SJCRH30 (cell line): ENCODE data around the gene LUZP2. TPM values are rescaled to one million over a fixed set of nuclear protein-coding genes. Genes with fewer than 3 reads are reported as not detected.
A peak's percentile ranks its signal among the peaks of the same experiment; 100 is the strongest.

ENCODE experiments used
- DNase-seq, 2 experiments: peaks; one replicate each; pipeline ENCODE4 v3.0.0-alpha.2; 2015 to 2020
- H3K27ac ChIP-seq: fragments of 250-450 bp; sonication (Bioruptor Pico); 2 replicates; pipeline ENCODE4 v1.5.1; 2020; ENCODE audit warnings: mild to moderate bottlenecking, moderate library complexity
- H3K27me3 ChIP-seq: fragments of 250-450 bp; sonication (Bioruptor Pico); 2 replicates; pipeline ENCODE4 v1.5.1; 2020; ENCODE audit warnings: mild to moderate bottlenecking, moderate library complexity
- H3K36me3 ChIP-seq: fragments of 250-450 bp; sonication (Bioruptor Pico); 2 replicates; pipeline ENCODE4 v1.5.1; 2020; ENCODE audit warnings: mild to moderate bottlenecking, moderate library complexity
- H3K4me1 ChIP-seq: fragments of 250-450 bp; sonication (Bioruptor Pico); 2 replicates; pipeline ENCODE4 v1.5.1; 2020; ENCODE audit warnings: mild to moderate bottlenecking, moderate library complexity
- H3K4me3 ChIP-seq: fragments of 250-450 bp; sonication (Bioruptor Pico); 2 replicates; pipeline ENCODE4 v1.5.1; 2020; ENCODE audit warnings: mild to moderate bottlenecking, moderate library complexity
- H3K9me3 ChIP-seq: fragments of 250-450 bp; sonication (Bioruptor Pico); replicated peaks from 2 replicates; pipeline ENCODE4 v1.5.1; 2020; ENCODE audit warnings: mild to moderate bottlenecking, moderate library complexity
- total RNA-seq: library from RNA; depleted of rRNA; stranded (reverse); fragments of >200 nt; shearing (Covaris generic); gene quantifications from 2 replicates; pipeline ENCODE4 v1.2.3, GENCODE V29; 2014

The LUZP2 gene
- total RNA-seq, 1 experiment from 2014 or later: 28.3 TPM

- Histone ChIP-seq H3K27me3 (no peaks in the 10 kb centered on the region), H3K4me3 (no peak overlapping the region), H3K4me1 (no peaks in the 10 kb centered on the region), H3K9me3 (no peaks in the 10 kb centered on the region), H3K27ac (no peak overlapping the region), H3K36me3 (no peaks in the 10 kb centered on the region)
- no peak for DNase-seq
These were observed 138.9 kb downstream of the LUZP2 start for GRCh38 chr11:24635588-24636290.

GRCh38 chr11:24636291-24636629 lies 139.4 kb downstream of the LUZP2 start:
- no peak overlapping the region for H3K4me3 ChIP-seq
- no peak for DNase-seq
- H3K27me3 ChIP-seq: no peaks in the 10 kb centered on the region
- H3K27ac ChIP-seq: no peak overlapping the region
- no peaks in the 10 kb centered on the region for H3K9me3 ChIP-seq
- no peaks in the 10 kb centered on the region for H3K4me1 ChIP-seq
- no peaks in the 10 kb centered on the region for H3K36me3 ChIP-seq

GRCh38 chr11:24637520-24637919 lies 140.7 kb downstream of the LUZP2 start:
- Histone ChIP-seq H3K27ac (no peak overlapping the region), H3K4me1 (no peaks in the 10 kb centered on the region), H3K4me3 (no peak overlapping the region), H3K27me3 (no peaks in the 10 kb centered on the region), H3K9me3 (no peaks in the 10 kb centered on the region), H3K36me3 (no peaks in the 10 kb centered on the region)
- no peak for DNase-seq

- Histone ChIP-seq H3K9me3 (no peaks in the 10 kb centered on the region), H3K4me1 (no peaks in the 10 kb centered on the region), H3K4me3 (no peak overlapping the region), H3K27ac (no peak overlapping the region), H3K36me3 (no peaks in the 10 kb centered on the region), H3K27me3 (no peaks in the 10 kb centered on the region)
- no peak for DNase-seq
These were observed 145.8 kb downstream of the LUZP2 start for GRCh38 chr11:24642648-24643047.

- Histone ChIP-seq H3K36me3 (no peaks in the 10 kb centered on the region), H3K27me3 (no peaks in the 10 kb centered on the region), H3K4me3 (no peak overlapping the region), H3K27ac (no peak overlapping the region), H3K9me3 (no peaks in the 10 kb centered on the region), H3K4me1 (no peaks in the 10 kb centered on the region)
- no peak for DNase-seq
These were observed 148.7 kb downstream of the LUZP2 start for GRCh38 chr11:24645563-24645962.

GRCh38 chr11:24651873-24652272 lies 155.0 kb downstream of the LUZP2 start:
- Histone ChIP-seq H3K4me1 (no peaks in the 10 kb centered on the region), H3K27ac (no peak overlapping the region), H3K36me3 (no peaks in the 10 kb centered on the region), H3K4me3 (no peak overlapping the region), H3K9me3 (no peaks in the 10 kb centered on the region), H3K27me3 (no peaks in the 10 kb centered on the region)
- no peak for DNase-seq

GRCh38 chr11:24653901-24654300 lies 157.0 kb downstream of the LUZP2 start:
- no peaks in the 10 kb centered on the region for H3K36me3 ChIP-seq
- H3K4me1 ChIP-seq: no peaks in the 10 kb centered on the region
- no peak overlapping the region for H3K27ac ChIP-seq
- no peaks in the 10 kb centered on the region for H3K27me3 ChIP-seq
- no peak overlapping the region for H3K4me3 ChIP-seq
- DNase-seq: no peak
- no peaks in the 10 kb centered on the region for H3K9me3 ChIP-seq

GRCh38 chr11:24661331-24661730 lies 164.5 kb downstream of the LUZP2 start:
- Histone ChIP-seq H3K27ac (no peak overlapping the region), H3K4me3 (no peak overlapping the region), H3K9me3 (no peaks in the 10 kb centered on the region), H3K27me3 (no peaks in the 10 kb centered on the region), H3K4me1 (no peaks in the 10 kb centered on the region), H3K36me3 (no peaks in the 10 kb centered on the region)
- peak in 1 of 2 experiments; percentile 27 for DNase-seq

- DNase-seq: peak in 1 of 2 experiments; percentile 5
- H3K27ac ChIP-seq: no peak overlapping the region
- H3K36me3 ChIP-seq: no peaks in the 10 kb centered on the region
- no peaks in the 10 kb centered on the region for H3K9me3 ChIP-seq
- no peaks in the 10 kb centered on the region for H3K4me1 ChIP-seq
- H3K27me3 ChIP-seq: no peaks in the 10 kb centered on the region
- no peak overlapping the region for H3K4me3 ChIP-seq
These were observed 167.5 kb downstream of the LUZP2 start for GRCh38 chr11:24664399-24664798.

GRCh38 chr11:24667353-24667968 lies 170.6 kb downstream of the LUZP2 start:
- Histone ChIP-seq H3K27me3 (no peaks in the 10 kb centered on the region), H3K9me3 (no peaks in the 10 kb centered on the region), H3K36me3 (no peaks in the 10 kb centered on the region), H3K4me1 (no peaks in the 10 kb centered on the region), H3K27ac (no peak overlapping the region), H3K4me3 (no peak overlapping the region)
- DNase-seq: no peak

- Histone ChIP-seq H3K4me1 (no peaks in the 10 kb centered on the region), H3K27me3 (no peaks in the 10 kb centered on the region), H3K4me3 (no peak overlapping the region), H3K36me3 (no peaks in the 10 kb centered on the region), H3K27ac (no peak overlapping the region), H3K9me3 (no peaks in the 10 kb centered on the region)
- DNase-seq: no peak
These were observed 182.0 kb downstream of the LUZP2 start for GRCh38 chr11:24678703-24679348.

- no peaks in the 10 kb centered on the region for H3K36me3 ChIP-seq
- H3K27me3 ChIP-seq: no peaks in the 10 kb centered on the region
- H3K27ac ChIP-seq: no peak overlapping the region
- H3K4me1 ChIP-seq: no peaks in the 10 kb centered on the region
- no peak for DNase-seq
- H3K4me3 ChIP-seq: no peak overlapping the region
- no peaks in the 10 kb centered on the region for H3K9me3 ChIP-seq
These were observed 183.0 kb downstream of the LUZP2 start for GRCh38 chr11:24679821-24680351.

GRCh38 chr11:24683583-24683982 lies 186.7 kb downstream of the LUZP2 start:
- Histone ChIP-seq H3K27me3 (no peaks in the 10 kb centered on the region), H3K4me3 (no peak overlapping the region), H3K4me1 (no peaks in the 10 kb centered on the region), H3K27ac (no peak overlapping the region), H3K9me3 (no peaks in the 10 kb centered on the region), H3K36me3 (no peaks in the 10 kb centered on the region)
- DNase-seq: no peak

- no peaks in the 10 kb centered on the region for H3K36me3 ChIP-seq
- DNase-seq: no peak
- no peak overlapping the region for H3K27ac ChIP-seq
- H3K4me1 ChIP-seq: peaks cover 3% of the 10 kb centered on the region; the same call in 1 of the 2 replicates
- H3K27me3 ChIP-seq: no peaks in the 10 kb centered on the region
- H3K9me3 ChIP-seq: no peaks in the 10 kb centered on the region
- H3K4me3 ChIP-seq: no peak overlapping the region
These were observed 189.0 kb downstream of the LUZP2 start for GRCh38 chr11:24685821-24686220.

GRCh38 chr11:24687531-24688147 lies 190.8 kb downstream of the LUZP2 start:
- DNase-seq: no peak
- no peak overlapping the region for H3K4me3 ChIP-seq
- no peak overlapping the region for H3K27ac ChIP-seq
- no peaks in the 10 kb centered on the region for H3K9me3 ChIP-seq
- no peaks in the 10 kb centered on the region for H3K36me3 ChIP-seq
- H3K4me1 ChIP-seq: peaks cover 3% of the 10 kb centered on the region; the same call in 1 of the 2 replicates
- no peaks in the 10 kb centered on the region for H3K27me3 ChIP-seq
